IMR-90 (cell line): ENCODE measurements around the gene TPMT. TPM values are rescaled to one million over a fixed set of nuclear protein-coding genes. Genes with fewer than 3 reads are reported as not detected.

Experiments used
- ATAC-seq: fragments of 200-7000 bp; cut with Tn5 transposase; 2 replicates; pipeline ENCODE4 v1.9.1; 2020; ENCODE audit warnings: low read depth, mild to moderate bottlenecking, moderate library complexity
- BruUV-seq: library from RNA; stranded (reverse); fragments of 400-500 nt; replicated peaks from 2 replicates; lab custom pipeline; 2021; lab: Mats Ljungman, UMichigan
- CTCF ChIA-PET: fragments of 300-600 bp; formaldehyde crosslinking; extraction: SDS; loops from one replicate; lab custom pipeline; 2021; ENCODE audit warnings: antibody characterized with exemption; lab: Yijun Ruan, JAX
- POLR2A ChIA-PET: fragments of 300-600 bp; sonication (Branson Sonifier 250); formaldehyde crosslinking; loops from one replicate; lab custom pipeline; 2022; ENCODE audit warnings: antibody characterized with exemption; ENCODE audit not compliant: unreplicated experiment; lab: Charles Lee
- DNase-seq: peaks from one replicate; pipeline ENCODE4 v3.0.0; 2013
- H2AFZ ChIP-seq: replicated peaks from 2 replicates; pipeline ENCODE3; 2013; ENCODE audit warnings: low read length, mild to moderate bottlenecking; ENCODE audit not compliant: poor library complexity
- H2AK5ac ChIP-seq: 2 replicates; pipeline ENCODE4 v1.6.1; 2013; ENCODE audit warnings: low read depth, low read length, inconsistent platforms
- H2AK9ac ChIP-seq: replicated peaks from 2 replicates; pipeline ENCODE3; 2013; ENCODE audit warnings: mild to moderate bottlenecking, low read depth, low read length, moderate library complexity; ENCODE audit not compliant: poor library complexity
- H2BK120ac ChIP-seq: 2 replicates; pipeline ENCODE4 v1.6.1; 2013; ENCODE audit warnings: low read depth, low read length, inconsistent platforms
- H2BK15ac ChIP-seq: 3 replicates; pipeline ENCODE4 v1.6.1; 2013; ENCODE audit warnings: low read depth, low read length, inconsistent platforms
- H2BK20ac ChIP-seq: 2 replicates; pipeline ENCODE4 v1.6.1; 2013; ENCODE audit warnings: low read depth, mild to moderate bottlenecking, inconsistent platforms, low read length, moderate library complexity
- H2BK5ac ChIP-seq: 2 replicates; pipeline ENCODE4 v1.6.1; 2013; ENCODE audit warnings: mild to moderate bottlenecking, low read depth, low read length, inconsistent platforms; ENCODE audit not compliant: poor library complexity, severe bottlenecking
- H3K14ac ChIP-seq: replicated peaks from 2 replicates; pipeline ENCODE4 v1.6.1; 2013; ENCODE audit warnings: low read depth, low read length, inconsistent platforms
- H3K18ac ChIP-seq: 2 replicates; pipeline ENCODE4 v1.6.1; 2013; ENCODE audit warnings: low read depth, low read length, control low read depth
- H3K23ac ChIP-seq: 2 replicates; pipeline ENCODE4 v1.6.1; 2013; ENCODE audit warnings: low read depth, low read length, inconsistent platforms
- H3K27ac ChIP-seq: 2 replicates; pipeline ENCODE4 v1.5.1; 2013; ENCODE audit warnings: mild to moderate bottlenecking, control low read depth, low read length; ENCODE audit not compliant: insufficient read depth
- H3K27me3 ChIP-seq: 2 replicates; pipeline ENCODE4 v1.6.1; 2013; ENCODE audit warnings: low read length; ENCODE audit not compliant: control insufficient read depth, insufficient read depth
- H3K36me3 ChIP-seq: 2 replicates; pipeline ENCODE4 v1.6.1; 2013; ENCODE audit warnings: low read length, mixed read lengths; ENCODE audit not compliant: control insufficient read depth, insufficient read depth
- H3K4ac ChIP-seq: 2 replicates; pipeline ENCODE4 v1.6.1; 2013; ENCODE audit warnings: low read depth, low read length, inconsistent platforms
- H3K4me1 ChIP-seq: 2 replicates; pipeline ENCODE4 v1.6.1; 2013; ENCODE audit warnings: low read length, mixed read lengths; ENCODE audit not compliant: control insufficient read depth, insufficient read depth
- H3K4me2 ChIP-seq: 2 replicates; pipeline ENCODE4 v1.6.1; 2013; ENCODE audit warnings: low read depth, mild to moderate bottlenecking, control low read depth, low read length, moderate library complexity
- H3K4me3 ChIP-seq: 2 replicates; pipeline ENCODE4 v1.5.1; 2013; ENCODE audit warnings: low read depth, mild to moderate bottlenecking, control low read depth, low read length, moderate library complexity; ENCODE audit not compliant: insufficient read depth
- H3K56ac ChIP-seq: 2 replicates; pipeline ENCODE4 v1.6.1; 2013; ENCODE audit warnings: low read length, inconsistent platforms; ENCODE audit not compliant: insufficient read depth; ENCODE audit errors: extremely low read depth
- H3K79me1 ChIP-seq, 2 experiments: 2 replicates each; pipeline ENCODE4 v1.6.1; 2013; ENCODE audit warnings: low read length in 2 of 2, inconsistent platforms in 1 of 2, low read depth in 1 of 2
- H3K9ac ChIP-seq: 2 replicates; pipeline ENCODE4 v1.6.1; 2013; ENCODE audit warnings: low read depth, low read length, control low read depth
- H3K9me1 ChIP-seq: 2 replicates; pipeline ENCODE4 v1.6.1; 2013; ENCODE audit warnings: low read length, inconsistent platforms; ENCODE audit not compliant: insufficient read depth
- H3K9me3 ChIP-seq: 2 replicates; pipeline ENCODE4 v1.6.1; 2013; ENCODE audit warnings: low read length; ENCODE audit not compliant: control insufficient read depth, insufficient read depth
- H4K20me1 ChIP-seq: 2 replicates; pipeline ENCODE4 v1.6.1; 2013; ENCODE audit warnings: low read length, inconsistent platforms; ENCODE audit not compliant: insufficient read depth
- H4K5ac ChIP-seq: 2 replicates; pipeline ENCODE4 v1.6.1; 2013; ENCODE audit warnings: mild to moderate bottlenecking, low read depth, low read length, control low read depth
- H4K8ac ChIP-seq, 2 experiments: 2 replicates each; pipeline ENCODE4 v1.6.1; 2013; ENCODE audit warnings: low read depth in 2 of 2, low read length in 2 of 2, control low read depth in 1 of 2, inconsistent platforms in 1 of 2
- H4K91ac ChIP-seq: 2 replicates; pipeline ENCODE4 v1.6.1; 2013; ENCODE audit warnings: low read depth, low read length, inconsistent platforms; ENCODE audit not compliant: insufficient read depth
- BHLHE40 ChIP-seq: fragments of 150-350 bp; IDR thresholded peaks from 2 replicates; pipeline ENCODE4 v1.6.1; 2016; ENCODE audit warnings: mild to moderate bottlenecking, low read depth, low read length
- CEBPB ChIP-seq: IDR thresholded peaks from 2 replicates; pipeline ENCODE4 v1.6.1; 2012; ENCODE audit warnings: low read depth, low read length, improper control_type of control experiment
- CHD1 ChIP-seq: IDR thresholded peaks from 2 replicates; pipeline ENCODE4 v1.6.1; 2012; ENCODE audit warnings: low read depth, low read length, improper control_type of control experiment
- ELK1 ChIP-seq: fragments of 150-350 bp; IDR thresholded peaks from 2 replicates; pipeline ENCODE4 v1.6.1; 2016; ENCODE audit warnings: low read depth, mild to moderate bottlenecking, low read length, moderate library complexity, borderline replicate concordance
- FOS ChIP-seq: fragments of 150-350 bp; IDR thresholded peaks from 2 replicates; pipeline ENCODE4 v1.6.1; 2016; ENCODE audit warnings: low read depth, low read length
- MAZ ChIP-seq: IDR thresholded peaks from 2 replicates; pipeline ENCODE4 v1.6.1; 2012; ENCODE audit warnings: low read depth, mild to moderate bottlenecking, low read length, improper control_type of control experiment, moderate library complexity, borderline replicate concordance
- MXI1 ChIP-seq: IDR thresholded peaks from 2 replicates; pipeline ENCODE4 v1.6.1; 2012; ENCODE audit warnings: low read depth, mild to moderate bottlenecking, low read length, moderate library complexity, borderline replicate concordance
- NFE2L2 ChIP-seq: fragments of 150-350 bp; IDR thresholded peaks from 2 replicates; pipeline ENCODE4 v1.6.1; 2016; ENCODE audit warnings: low read depth, mild to moderate bottlenecking, low read length
- RAD21 ChIP-seq: IDR thresholded peaks from 2 replicates; pipeline ENCODE4 v1.6.1; 2012; ENCODE audit warnings: low read length, improper control_type of control experiment
- RCOR1 ChIP-seq: IDR thresholded peaks from 2 replicates; pipeline ENCODE4 v1.6.1; 2012; ENCODE audit warnings: mild to moderate bottlenecking, low read length, improper control_type of control experiment; ENCODE audit not compliant: insufficient replicate concordance
- RFX5 ChIP-seq: IDR thresholded peaks from 2 replicates; pipeline ENCODE4 v1.8.0; 2012; ENCODE audit warnings: low read depth, mild to moderate bottlenecking, low read length, moderate library complexity
- SMC3 ChIP-seq: fragments of 150-350 bp; IDR thresholded peaks from 2 replicates; pipeline ENCODE4 v1.6.1; 2016; ENCODE audit warnings: low read depth, mild to moderate bottlenecking, antibody characterized with exemption, low read length, moderate library complexity
- WGBS, 2 experiments: methylation state at CpG; one replicate each; pipeline versions ENCODE4 v1.1.5 to v1.1.7; 2013; ENCODE audit warnings: missing lambda C conversion rate in 2 of 2; ENCODE audit not compliant: insufficient read length in 1 of 2; ENCODE audit errors: extremely low coverage in 2 of 2; 5-methylcytosine and 5-hydroxymethylcytosine counted together
- dilution Hi-C: fragments of 300-500 bp; cut with HindIII; formaldehyde crosslinking; loops from one replicate; pipeline ENCODE4 v1.14.3; 2018; ENCODE audit warnings: low sequenced_read_pairs; ENCODE audit not compliant: unreplicated experiment
- in situ Hi-C: fragments of 300-500 bp; cut with MboI; formaldehyde crosslinking; loops from 3 replicates; pipeline ENCODE4 v1.14.3; 2019; ENCODE audit warnings: low sequenced_read_pairs, inconsistent platforms, mixed read lengths
- intact Hi-C: fragments of 100-400 bp; cut with micrococcal nuclease; formaldehyde crosslinking; loops from 2 replicates; pipeline ENCODE4 v1.10.0; 2022
- polyA plus RNA-seq, 3 experiments: library from polyadenylated mRNA; depleted of rRNA; stranded (reverse); fragments of >200 nt; gene quantifications; 2 replicates each; pipeline ENCODE4 v1.2.3, GENCODE V29; 2012; ENCODE audit warnings: low replicate concordance in 1 of 3
- total RNA-seq: library from RNA; depleted of rRNA; stranded (reverse); fragments of >200 nt; gene quantifications from 2 replicates; pipeline ENCODE4 v1.2.3, GENCODE V29; 2012
- TF ChIP-seq, protein P1 (sequence below): fragments of 150-350 bp; IDR thresholded peaks from 2 replicates; pipeline ENCODE4 v1.6.1; 2017; ENCODE audit warnings: mild to moderate bottlenecking, antibody characterized with exemption, low read length, low read depth

TPMT gene
- total and polyA plus RNA-seq, 2 of the 4 experiments (the other 2 are of a cell fraction), result 10.8 to 14.1 TPM

DNA sequence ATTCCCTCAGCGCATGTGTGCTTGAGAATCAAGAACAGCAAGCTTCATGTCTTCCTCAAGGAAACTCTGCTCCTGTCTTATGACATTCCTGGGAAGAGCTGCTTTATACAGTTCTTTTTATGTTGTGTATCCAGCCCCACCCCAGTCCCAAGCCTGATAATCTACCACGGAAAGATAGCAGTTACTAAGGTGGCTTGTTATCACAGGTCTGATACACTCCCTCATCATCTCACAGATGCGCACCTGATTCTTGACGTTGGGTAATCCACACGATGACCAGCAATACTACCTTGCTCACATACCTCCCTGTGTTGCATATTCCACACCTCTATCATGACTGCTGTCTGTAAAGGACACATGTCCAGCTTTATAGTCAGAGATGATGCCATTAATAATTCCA, 35.6 kb downstream of the TPMT start:
- Histone ChIP-seq H3K56ac (no peak overlapping the region), H4K91ac (no peak overlapping the region), H2BK120ac (no peak overlapping the region), H3K18ac (no peak overlapping the region), H2BK15ac (no peak overlapping the region), H4K5ac (no peak overlapping the region), H3K23ac (no peak overlapping the region), H3K14ac (no peak overlapping the region), H3K4me2 (no peak overlapping the region), H3K36me3 (no peaks in the 10 kb centered on the region), H2BK20ac (no peak overlapping the region), H3K9me3 (no peaks in the 10 kb centered on the region), H3K27ac (no peak overlapping the region), H3K4ac (no peak overlapping the region), H3K27me3 (no peaks in the 10 kb centered on the region), H3K4me1 (peaks cover 6% of the 10 kb centered on the region), H2AK5ac (no peak overlapping the region), H2AK9ac (no peak overlapping the region), H2BK5ac (no peak overlapping the region), H4K20me1 (no peaks in the 10 kb centered on the region), H4K8ac (no peak overlapping the region), H3K9me1 (peaks cover 4% of the 10 kb centered on the region; the same call in 1 of the 2 replicates), H2AFZ (no peak overlapping the region), H3K9ac (no peak overlapping the region), H3K4me3 (no peak overlapping the region), H3K79me1 (peaks cover 5 to 12% of the 10 kb centered on the region in 2 experiments; a peak in 2 of 4 replicates)
- 88% methylated on average over 4 of the region's 5 CpGs; no CpG with 5 or more reads in 1 of the 2 experiments for WGBS, 2 experiments
- intact Hi-C loops (no loop called here), dilution Hi-C loops (no loop called here), in situ Hi-C loops (no loop called here)
- DNase-seq (no peak), ATAC-seq (no peak)
- ChIA-PET POLR2A (no interaction called here), CTCF (interaction anchor here (0.6 kb wide), 1 partner anchor 69 kb away, joined by 4 read pairs; no protein-coding TSS in a partner anchor)
- BruUV-seq, result no TSS peak
- TF ChIP-seq CEBPB, result no peak
- no peak for TF ChIP-seq NFE2L2
- TF ChIP-seq MXI1, result no peak
- TF ChIP-seq BHLHE40, result no peak
- TF ChIP-seq, protein P1, sequence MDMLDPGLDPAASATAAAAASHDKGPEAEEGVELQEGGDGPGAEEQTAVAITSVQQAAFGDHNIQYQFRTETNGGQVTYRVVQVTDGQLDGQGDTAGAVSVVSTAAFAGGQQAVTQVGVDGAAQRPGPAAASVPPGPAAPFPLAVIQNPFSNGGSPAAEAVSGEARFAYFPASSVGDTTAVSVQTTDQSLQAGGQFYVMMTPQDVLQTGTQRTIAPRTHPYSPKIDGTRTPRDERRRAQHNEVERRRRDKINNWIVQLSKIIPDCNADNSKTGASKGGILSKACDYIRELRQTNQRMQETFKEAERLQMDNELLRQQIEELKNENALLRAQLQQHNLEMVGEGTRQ, result no peak
- TF ChIP-seq RFX5, result no peak
- TF ChIP-seq MAZ, result no peak
- no peak for TF ChIP-seq SMC3
- TF ChIP-seq ELK1, result no peak
- TF ChIP-seq CHD1, result no peak
- no peak for TF ChIP-seq RCOR1
- TF ChIP-seq RAD21, result no peak
- TF ChIP-seq FOS, result no peak
